Hematopoietic multipotent progenitor cell (in vitro differentiated cells): Measurements from ENCODE around the gene CERS2. TPM values are rescaled to one million over a fixed set of nuclear protein-coding genes. Genes with fewer than 3 reads are reported as not detected.

Source experiments
- DNase-seq, 3 donors: peaks; one replicate each; pipeline ENCODE4 v3.0.0-alpha.2; 2011 to 2015; ENCODE audit warnings: low read depth in 2 of 3, low spot score in 2 of 3
- small RNA-seq: library from RNA; depleted of rRNA; stranded (forward); fragments of <200 nt; gene quantifications from one replicate; pipeline ENCODE3, GENCODE V24; 2012
- total RNA-seq: library from RNA; depleted of rRNA; stranded (reverse); fragments of >200 nt; gene quantifications from one replicate; pipeline ENCODE4 v1.2.3, GENCODE V29; 2012

The CERS2 gene
- total RNA-seq, 1 donor = 123 TPM

DNA sequence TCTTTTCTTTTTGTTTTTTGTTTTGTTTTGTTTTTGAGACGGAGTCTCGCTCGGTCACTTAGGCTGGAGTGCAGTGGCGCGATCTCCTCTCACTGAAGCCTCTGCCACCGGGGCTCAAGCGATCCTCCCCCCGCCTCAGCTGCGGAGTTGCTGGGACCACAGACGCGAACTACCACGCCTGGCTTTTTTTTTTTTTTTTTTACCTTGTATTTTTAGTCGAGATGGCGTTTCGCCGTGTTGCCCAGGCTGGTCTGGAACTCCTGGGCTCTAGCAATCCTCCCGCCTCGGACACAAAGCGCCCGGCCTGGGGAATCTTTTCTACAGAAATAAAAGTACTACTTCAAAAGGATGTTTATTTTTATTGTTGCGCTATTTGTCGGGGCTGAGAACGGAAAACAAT is 49.6 kb downstream of the CERS2 start:
- DNase-seq = peak in 1 of 3 donors; percentile 22

- peak; percentile 37 to 86 (median 67) for DNase-seq
Measured at GRCh38 chr1:150922519-150922975, 52.1 kb downstream of the CERS2 start.

- no peak for DNase-seq
Measured at GRCh38 chr1:150917387-150917786, 57.2 kb downstream of the CERS2 start.

Small RNAs within 50 kb of the gene (small RNA-seq; reads per million reads assigned to genes)
- not detected for gene RNU6-884P

Other genes starting within 250 kb of the CERS2 start
- gene CTSS, start 209.1 kb downstream of the CERS2 start, total RNA-seq = 66.5 TPM
- gene CTSK, start 166.6 kb downstream of the CERS2 start, total RNA-seq = 0.54 TPM
- gene ARNT, start 98.2 kb downstream of the CERS2 start, total RNA-seq = 42.3 TPM
- gene CTXND2, start 87.7 kb downstream of the CERS2 start, total RNA-seq = not detected
- 47.9 TPM for gene SETDB1, start 48.5 kb downstream of the CERS2 start, total RNA-seq
- gene ANXA9, start 7.5 kb upstream of the CERS2 start, total RNA-seq = 0.54 TPM
- 41.7 TPM for gene MINDY1, start 32.1 kb upstream of the CERS2 start, total RNA-seq
- 22.6 TPM for gene PRUNE1, start 33.6 kb upstream of the CERS2 start, total RNA-seq
- gene BNIPL, start 61.8 kb upstream of the CERS2 start, total RNA-seq = under 0.01 TPM
- 5.1 TPM for gene C1orf56, start 72.9 kb upstream of the CERS2 start, total RNA-seq
- gene CDC42SE1, start 84.8 kb upstream of the CERS2 start, total RNA-seq = 75.4 TPM
- gene MLLT11, start 85.6 kb upstream of the CERS2 start, total RNA-seq = 1.9 TPM
- 5.7 TPM for gene GABPB2, start 95.9 kb upstream of the CERS2 start, total RNA-seq
- 10.2 TPM for gene SEMA6C, start 171.8 kb upstream of the CERS2 start, total RNA-seq
- 74.1 TPM for gene TNFAIP8L2, start 181.8 kb upstream of the CERS2 start, total RNA-seq
- gene LYSMD1, start 191.1 kb upstream of the CERS2 start, total RNA-seq = 2.4 TPM
- 21.5 TPM for gene SCNM1, start 191.3 kb upstream of the CERS2 start, total RNA-seq
- gene TMOD4, start 201.1 kb upstream of the CERS2 start, total RNA-seq = under 0.01 TPM
- 43.4 TPM for gene VPS72, start 215.4 kb upstream of the CERS2 start, total RNA-seq
- gene PIP5K1A, start 223.7 kb upstream of the CERS2 start, total RNA-seq = 28.5 TPM